HepG2 (cell line): Measurements from ENCODE around the gene CCDC82. TPM values are rescaled to one million over a fixed set of nuclear protein-coding genes. Genes with fewer than 3 reads are reported as not detected.
A peak's percentile ranks its signal among the peaks of the same experiment; 100 is the strongest.

Experiments
- ARNT ChIP-seq: fragments of 450-650 bp; IDR thresholded peaks from 2 replicates; pipeline ENCODE4 v1.6.1; 2017
- CREBL2 ChIP-seq: sonication (generic); formaldehyde crosslinking; IDR thresholded peaks from 2 replicates; pipeline ENCODE4 v1.8.1; 2023; ENCODE audit warnings: missing genetic modification reagents, mild to moderate bottlenecking, borderline replicate concordance
- HMG20A ChIP-seq: IDR thresholded peaks from 2 replicates; pipeline ENCODE4 v1.6.1; 2016; ENCODE audit warnings: borderline replicate concordance
- KDM4B ChIP-seq: sonication (generic); formaldehyde crosslinking; IDR thresholded peaks from 2 replicates; pipeline ENCODE4 v1.4.0; 2020; ENCODE audit warnings: missing genetic modification reagents
- RARA ChIP-seq: IDR thresholded peaks from 2 replicates; pipeline ENCODE4 v1.6.1; 2016; ENCODE audit warnings: missing genetic modification reagents, missing compliant biosample characterization
- SUZ12 ChIP-seq: fragments of 150-350 bp; IDR thresholded peaks from 2 replicates; pipeline ENCODE4 v1.6.1; 2014; ENCODE audit warnings: low read depth, low read length
- THAP9 ChIP-seq: sonication (generic); formaldehyde crosslinking; IDR thresholded peaks from 2 replicates; pipeline ENCODE4; 2020; ENCODE audit warnings: missing genetic modification reagents, mild to moderate bottlenecking, borderline replicate concordance
- ZNF253 ChIP-seq: sonication (generic); formaldehyde crosslinking; IDR thresholded peaks from 2 replicates; pipeline ENCODE4 v1.8.0; 2022; ENCODE audit warnings: mild to moderate bottlenecking, missing genetic modification reagents, borderline replicate concordance
- ZNF557 ChIP-seq: sonication (generic); formaldehyde crosslinking; IDR thresholded peaks from 2 replicates; pipeline ENCODE4 v1.4.0; 2020; ENCODE audit warnings: missing genetic modification reagents
- ZNF562 ChIP-seq: sonication (generic); formaldehyde crosslinking; IDR thresholded peaks from 2 replicates; pipeline ENCODE4 v1.8.0; 2022; ENCODE audit warnings: missing genetic modification reagents, borderline replicate concordance
- ZNF639 ChIP-seq: conservative IDR thresholded peaks from 2 replicates; pipeline ENCODE4 v1.6.1; 2018; ENCODE audit warnings: missing genetic modification reagents
- ZNF646 ChIP-seq: sonication (generic); formaldehyde crosslinking; IDR thresholded peaks from 2 replicates; pipeline ENCODE4 v1.9.0; 2021; ENCODE audit warnings: mild to moderate bottlenecking, missing genetic modification reagents
- ZNF687 ChIP-seq: sonication (generic); formaldehyde crosslinking; IDR thresholded peaks from 2 replicates; pipeline ENCODE4 v1.5.1; 2020; ENCODE audit warnings: mild to moderate bottlenecking, missing genetic modification reagents, moderate library complexity
- polyA plus RNA-seq, 8 experiments: library from polyadenylated mRNA; depleted of rRNA in 3 of 8; stranded (reverse) in 7 of 8; unstranded in 1 of 8; fragments of >200 nt; fragmentation: Illumina TruSeq in 4 of 8; extraction: Trizol in 4 of 8; gene quantifications; 2 replicates each; pipeline versions ENCODE4 v1.2.1 to v1.2.3, GENCODE V29; 2011 to 2016; ENCODE audit warnings: low read depth in 4 of 8, missing spikeins in 1 of 8, mixed read lengths in 1 of 8; ENCODE audit not compliant: insufficient read depth in 1 of 8
- total RNA-seq, 5 experiments: library from RNA; depleted of rRNA; stranded (reverse); fragments of >200 nt; fragmentation: Illumina TruSeq; extraction: Trizol; gene quantifications; 2 replicates each; pipeline ENCODE4 v1.2.3, GENCODE V29; 2016; ENCODE audit warnings: low read depth in 1 of 5

Gene CCDC82
- total and polyA plus RNA-seq, 2 of the 13 experiments (the other 11 are each of a cell fraction or from before 2014, with no cell fraction given), result 19.7 to 25.7 TPM

GRCh38 chr11:96389720-96390487, at the start of gene CCDC82, which contains the start of gene JRKL (continued):
- TF ChIP-seq ZNF562, result peak; percentile 51; the same call in 1 of the 2 replicates
- no peak for TF ChIP-seq ARNT
- TF ChIP-seq ZNF253, result no peak
- peak; percentile 98 for TF ChIP-seq ZNF687 (CRISPR knock-in tag)
- TF ChIP-seq THAP9 (CRISPR knock-in tag), result peak; percentile 91; the same call in 1 of the 2 replicates
- peak; percentile 29; the same call in 1 of the 2 replicates for TF ChIP-seq RARA (CRISPR knock-in tag)
- TF ChIP-seq ZNF557 (CRISPR knock-in tag), result 0 out of 2 replicates have a peak, but pooled peaks have one; percentile 29
- 0 out of 2 replicates have a peak, but pooled peaks have one; percentile 21 for TF ChIP-seq CREBL2 (CRISPR knock-in tag)
- no peak; the same call in 1 of the 2 replicates for TF ChIP-seq HMG20A (CRISPR knock-in tag)
- no peak for TF ChIP-seq SUZ12
- TF ChIP-seq ZNF639, result no peak
- TF ChIP-seq ZNF646, result 0 out of 2 replicates have a peak, but pooled peaks have one; percentile 15
- peak; percentile 79; the same call in 1 of the 2 replicates for TF ChIP-seq KDM4B (CRISPR knock-in tag)
